Ascending aorta (tissue), 2 donors: ENCODE data around the gene PCGF1. TPM values are rescaled to one million over a fixed set of nuclear protein-coding genes. Genes with fewer than 3 reads are reported as not detected.
A peak's percentile ranks its signal among the peaks of the same experiment; 100 is the strongest.

ENCODE experiments used
- DNase-seq, 2 donors: peaks; one replicate each; pipeline ENCODE4 v3.0.0-alpha.2; 2019; ENCODE audit warnings: low spot score in 2 of 2
- H3K27ac ChIP-seq, 2 donors: fragments of 200-600 bp; sonication (generic); one replicate each; pipeline ENCODE4 v1.5.1; 2016 to 2017; ENCODE audit warnings: mild to moderate bottlenecking in 1 of 2
- H3K27me3 ChIP-seq: fragments of 200-600 bp; sonication (generic); one replicate; pipeline ENCODE4 v1.5.1; 2017
- H3K36me3 ChIP-seq, 2 donors: fragments of 200-600 bp; sonication (generic); one replicate each; pipeline ENCODE4 v1.5.1; 2016
- H3K4me1 ChIP-seq, 2 donors: fragments of 200-600 bp; sonication (generic); one replicate each; pipeline ENCODE4 v1.5.1; 2016 to 2017; ENCODE audit warnings: mild to moderate bottlenecking in 1 of 2
- H3K4me3 ChIP-seq, 2 donors: fragments of 200-600 bp; sonication (generic); one replicate each; pipeline ENCODE4 v1.5.1; 2016 to 2017; ENCODE audit warnings: mild to moderate bottlenecking in 1 of 2
- H3K9me3 ChIP-seq, 2 donors: fragments of 200-600 bp; sonication (generic); one replicate each; pipeline ENCODE4 v1.5.1; 2016
- CTCF ChIP-seq, 3 experiments: fragments of 200-600 bp in 2 of 3; fragments of 450-650 bp in 1 of 3; sonication (generic) in 2 of 3; IDR thresholded peaks; one replicate each; pipeline ENCODE4 v1.5.1; 2016 to 2019; ENCODE audit warnings: antibody characterized with exemption in 3 of 3, mild to moderate bottlenecking in 1 of 3, moderate library complexity in 1 of 3
- intact Hi-C: fragments of 100-400 bp; cut with DNase I; formaldehyde crosslinking; loops from one replicate; pipeline ENCODE4 v1.15.1; 2023
- total RNA-seq: library from RNA; depleted of rRNA; stranded (reverse); fragments of >200 nt; gene quantifications from one replicate; pipeline ENCODE4 v1.1.0, GENCODE V29; 2016

The PCGF1 gene
- total RNA-seq, 1 donor from 2014 or later = not detected

- peaks cover 5 to 20% of the 10 kb centered on the region in 2 donors for H3K4me1 ChIP-seq
- no peaks in the 10 kb centered on the region for H3K9me3 ChIP-seq
- H3K36me3 ChIP-seq = no peaks in the 10 kb centered on the region
- peak within 1 kb of the TSS; percentile 69 to 75 for H3K4me3 ChIP-seq
- peak within 1 kb of the TSS; percentile 90 to 94 for H3K27ac ChIP-seq
- H3K27me3 ChIP-seq = no peaks in the 10 kb centered on the region
- peak in 1 of 3 experiments; percentile 9 for TF ChIP-seq CTCF (IDR thresholded peaks at IDR 0.05)
- intact Hi-C loops = loop anchor here (1.0 to 2.0 kb wide), 4 partner anchors 25 to 71 kb away; partner anchors contain the start of genes AUP1, HTRA2, PCGF1 and TTC31
- peak; percentile 50 to 94 for DNase-seq
These were observed 46.7 kb upstream of the PCGF1 start, which contains the start of the genes DOK1 and LOXL3 for GRCh38 chr2:74553892-74554819. TSS of gene DOK1 (plus strand) at chr2:74554720. CDS start at chr2:74554755, 35 bp downstream. TSS of gene LOXL3 (minus strand) at chr2:74553942. CDS start at chr2:74552634, 1,308 bp downstream.

- peak overlapping the region; percentile 69 to 75 for H3K4me3 ChIP-seq
- no peak for DNase-seq
- no peaks in the 10 kb centered on the region for H3K27me3 ChIP-seq
- no peak for TF ChIP-seq CTCF (IDR thresholded peaks at IDR 0.05)
- H3K36me3 ChIP-seq = no peaks in the 10 kb centered on the region
- H3K4me1 ChIP-seq = peaks cover 7 to 20% of the 10 kb centered on the region in 2 donors
- H3K9me3 ChIP-seq = no peaks in the 10 kb centered on the region
- peak overlapping the region; percentile 90 to 94 for H3K27ac ChIP-seq
- intact Hi-C loops = no loop called here
These were observed 45.7 kb upstream of the PCGF1 start for GRCh38 chr2:74552914-74553811.

- H3K36me3 ChIP-seq = no peaks in the 10 kb centered on the region
- peak overlapping the region in 1 of 2 donors; percentile 90 for H3K27ac ChIP-seq
- no peaks in the 10 kb centered on the region for H3K9me3 ChIP-seq
- DNase-seq = no peak
- intact Hi-C loops = no loop called here
- no peak for TF ChIP-seq CTCF (IDR thresholded peaks at IDR 0.05)
- no peaks in the 10 kb centered on the region for H3K27me3 ChIP-seq
- peaks cover 7 to 20% of the 10 kb centered on the region in 2 donors for H3K4me1 ChIP-seq
- peak overlapping the region in 1 of 2 donors; percentile 75 for H3K4me3 ChIP-seq
These were observed 44.7 kb upstream of the PCGF1 start for GRCh38 chr2:74551942-74552913.

- no peaks in the 10 kb centered on the region for H3K36me3 ChIP-seq
- H3K4me1 ChIP-seq = peaks cover 7 to 20% of the 10 kb centered on the region in 2 donors
- H3K27me3 ChIP-seq = no peaks in the 10 kb centered on the region
- no peak overlapping the region for H3K27ac ChIP-seq
- no peaks in the 10 kb centered on the region for H3K9me3 ChIP-seq
- H3K4me3 ChIP-seq = no peak overlapping the region
- TF ChIP-seq CTCF (IDR thresholded peaks at IDR 0.05) = no peak
- DNase-seq = no peak
- intact Hi-C loops = no loop called here
These were observed 44.0 kb upstream of the PCGF1 start for GRCh38 chr2:74551530-74551929.
